HEK293 (cell line): Measurements from ENCODE around the gene LBHD2.

ENCODE experiments used
- HOXC10 ChIP-seq: sonication (generic); formaldehyde crosslinking; IDR thresholded peaks from 2 replicates; pipeline ENCODE4 v1.8.1; 2023; ENCODE audit warnings: mild to moderate bottlenecking, missing genetic modification reagents
- SP2 ChIP-seq: fragments of 450-650 bp; formaldehyde crosslinking; IDR thresholded peaks from 2 replicates; pipeline ENCODE4 v1.5.1; 2016; ENCODE audit warnings: missing biosample characterization, missing genetic modification characterization
- ZFP3 ChIP-seq: fragments of 450-650 bp; formaldehyde crosslinking; IDR thresholded peaks from 2 replicates; pipeline ENCODE4 v1.5.1; 2016; ENCODE audit warnings: low read depth, missing biosample characterization, missing genetic modification characterization
- ZNF112 ChIP-seq: fragments of 450-650 bp; formaldehyde crosslinking; IDR thresholded peaks from 2 replicates; pipeline ENCODE4 v1.5.0; 2017; ENCODE audit warnings: missing biosample characterization, missing genetic modification characterization
- ZNF23 ChIP-seq: fragments of 450-650 bp; formaldehyde crosslinking; IDR thresholded peaks from 2 replicates; pipeline ENCODE4 v1.5.1; 2016; ENCODE audit warnings: missing biosample characterization, missing genetic modification characterization, borderline replicate concordance
- ZNF629 ChIP-seq: fragments of 450-650 bp; formaldehyde crosslinking; IDR thresholded peaks from 2 replicates; pipeline ENCODE4 v1.5.1; 2017; ENCODE audit warnings: missing biosample characterization, missing genetic modification characterization
- ZNF785 ChIP-seq: fragments of 450-650 bp; formaldehyde crosslinking; IDR thresholded peaks from 2 replicates; pipeline ENCODE4 v1.5.1; 2016; ENCODE audit warnings: missing biosample characterization, missing genetic modification characterization
- TF ChIP-seq, protein P1 (sequence below): fragments of 450-650 bp; formaldehyde crosslinking; IDR thresholded peaks from 2 replicates; pipeline ENCODE4 v1.5.1; 2016; ENCODE audit warnings: missing biosample characterization, missing genetic modification characterization

DNA sequence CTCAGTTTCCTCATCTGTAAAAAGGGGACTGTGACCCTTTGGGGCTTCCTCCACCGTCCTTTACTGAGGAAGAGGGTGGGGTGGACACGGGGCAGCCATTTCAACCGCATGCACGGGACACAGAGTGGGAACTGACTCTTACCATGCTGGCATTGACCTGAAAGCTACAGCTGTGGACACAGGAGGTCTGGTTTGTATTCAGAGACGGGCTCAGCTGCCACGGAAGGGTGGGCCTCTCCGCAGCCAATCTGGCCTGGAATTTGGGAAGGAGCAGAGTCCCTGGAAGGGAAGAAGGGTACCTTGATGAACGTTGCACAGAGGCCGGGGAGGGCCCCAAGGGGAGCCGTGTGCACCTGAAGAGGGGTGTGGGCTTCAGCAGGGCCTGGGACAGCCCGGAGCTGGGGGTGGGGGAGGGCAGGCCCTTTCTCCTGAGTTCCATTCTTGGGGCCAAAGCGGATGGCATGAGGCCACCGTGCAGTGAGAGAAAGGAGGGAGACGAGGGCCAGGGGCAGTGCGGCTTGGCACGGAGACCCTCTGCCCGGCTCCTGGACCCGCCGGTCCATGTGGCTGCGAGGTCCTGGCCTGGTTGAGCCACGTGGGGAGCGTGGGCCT, 53.8 kb downstream of the LBHD2 start:
- TF ChIP-seq HOXC10 (CRISPR knock-in tag) (no peak), ZNF785 (tag by site-specific recombination) (no peak), ZNF23 (tag by site-specific recombination) (no peak), ZFP3 (no peak), ZNF112 (tag by site-specific recombination) (no peak), SP2 (tag by site-specific recombination) (no peak), ZNF629 (tag by site-specific recombination) (no peak)
- TF ChIP-seq, protein P1, sequence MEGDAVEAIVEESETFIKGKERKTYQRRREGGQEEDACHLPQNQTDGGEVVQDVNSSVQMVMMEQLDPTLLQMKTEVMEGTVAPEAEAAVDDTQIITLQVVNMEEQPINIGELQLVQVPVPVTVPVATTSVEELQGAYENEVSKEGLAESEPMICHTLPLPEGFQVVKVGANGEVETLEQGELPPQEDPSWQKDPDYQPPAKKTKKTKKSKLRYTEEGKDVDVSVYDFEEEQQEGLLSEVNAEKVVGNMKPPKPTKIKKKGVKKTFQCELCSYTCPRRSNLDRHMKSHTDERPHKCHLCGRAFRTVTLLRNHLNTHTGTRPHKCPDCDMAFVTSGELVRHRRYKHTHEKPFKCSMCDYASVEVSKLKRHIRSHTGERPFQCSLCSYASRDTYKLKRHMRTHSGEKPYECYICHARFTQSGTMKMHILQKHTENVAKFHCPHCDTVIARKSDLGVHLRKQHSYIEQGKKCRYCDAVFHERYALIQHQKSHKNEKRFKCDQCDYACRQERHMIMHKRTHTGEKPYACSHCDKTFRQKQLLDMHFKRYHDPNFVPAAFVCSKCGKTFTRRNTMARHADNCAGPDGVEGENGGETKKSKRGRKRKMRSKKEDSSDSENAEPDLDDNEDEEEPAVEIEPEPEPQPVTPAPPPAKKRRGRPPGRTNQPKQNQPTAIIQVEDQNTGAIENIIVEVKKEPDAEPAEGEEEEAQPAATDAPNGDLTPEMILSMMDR (tag by site-specific recombination), result no peak
